K562 (cell line): Measurements from ENCODE around the gene TMEM154. TPM values are rescaled to one million over a fixed set of nuclear protein-coding genes. Genes with fewer than 3 reads are reported as not detected.

Experiments
- ATAC-seq: fragments of 200-7000 bp; cut with Tn5 transposase; 3 replicates; pipeline ENCODE4 v1.9.1; 2020; ENCODE audit warnings: moderate library complexity
- BruUV-seq: library from RNA; stranded (reverse); fragments of 400-500 nt; replicated peaks from 2 replicates; lab custom pipeline; 2021; lab: Mats Ljungman, UMichigan
- CTCF ChIA-PET: fragments of 300-600 bp; formaldehyde crosslinking; extraction: SDS; loops from one replicate; lab custom pipeline; 2021; ENCODE audit warnings: low intra/inter-chr PET ratio; lab: Yijun Ruan, JAX
- POLR2A ChIA-PET: fragments of 300-600, 350-650 bp; sonication (Branson Sonifier 250); formaldehyde crosslinking; extraction: SDS; loops from one replicate; lab custom pipeline; 2021; ENCODE audit warnings: antibody characterized with exemption, inconsistent platforms; lab: Yijun Ruan, JAX
- DNase-seq, 4 experiments: peaks; one replicate each; pipeline versions ENCODE4 v3.0.0 to v3.0.0-alpha.2; 2011 to 2018; ENCODE audit warnings: low spot score in 3 of 4, mixed read lengths in 3 of 4; ENCODE audit errors: extremely low read depth in 1 of 4
- FAIRE-seq: peaks from 2 replicates; lab custom pipeline; 2011; peaks lifted over from hg19 to GRCh38; lab: Jason Lieb, UNC
- H2AFZ ChIP-seq: 2 replicates; pipeline ENCODE4 v1.6.0; 2011; ENCODE audit warnings: low read depth, low read length, control low read depth, inconsistent platforms
- H3K27ac ChIP-seq: fragments of 200-600 bp; 3 replicates; pipeline ENCODE4 v1.8.0; 2011; ENCODE audit warnings: low read depth, mild to moderate bottlenecking, control low read depth, inconsistent platforms, low read length, moderate library complexity, mixed read lengths; ENCODE audit errors: extremely low read depth
- H3K27me3 ChIP-seq, 2 experiments: fragments of 300-600 bp in 1 of 2; 2 replicates in 1 of 2; 3 replicates in 1 of 2; pipeline versions ENCODE4 v1.6.0 to v1.8.0; 2011; ENCODE audit warnings: inconsistent platforms in 2 of 2, low read length in 2 of 2, mild to moderate bottlenecking in 1 of 2, mixed read lengths in 1 of 2, moderate library complexity in 1 of 2; ENCODE audit not compliant: control insufficient read depth in 2 of 2, insufficient read depth in 2 of 2
- H3K36me3 ChIP-seq: fragments of 300-600 bp; 3 replicates; pipeline ENCODE4 v1.8.0; 2011; ENCODE audit warnings: mild to moderate bottlenecking, low read length, inconsistent platforms; ENCODE audit not compliant: control insufficient read depth, insufficient read depth
- H3K4me1 ChIP-seq, 2 experiments: fragments of 200-600 bp in 1 of 2; replicated peaks in 1 of 2; 2 replicates in 1 of 2; 3 replicates in 1 of 2; pipeline versions ENCODE4 v1.5.1 to v1.8.0; 2011; ENCODE audit warnings: inconsistent platforms in 2 of 2, low read length in 2 of 2, mild to moderate bottlenecking in 1 of 2, mixed read lengths in 1 of 2, moderate library complexity in 1 of 2; ENCODE audit not compliant: control insufficient read depth in 2 of 2, insufficient read depth in 2 of 2
- H3K4me2 ChIP-seq: 2 replicates; pipeline ENCODE4 v1.6.1; 2011; ENCODE audit warnings: low read length, control low read depth, inconsistent platforms, mixed read lengths; ENCODE audit not compliant: insufficient read depth
- H3K4me3 ChIP-seq: fragments of 200-600 bp; sonication (generic), shearing (Covaris generic); 2 replicates; pipeline ENCODE4 v1.5.1; 2016; ENCODE audit warnings: control low read depth, inconsistent platforms
- H3K79me2 ChIP-seq: fragments of 200-600 bp; 3 replicates; pipeline ENCODE4 v1.8.0; 2011; ENCODE audit warnings: low read length, inconsistent platforms; ENCODE audit not compliant: control insufficient read depth, insufficient read depth
- H3K9ac ChIP-seq, 2 experiments: 2 replicates each; pipeline versions ENCODE4 v1.6.0 to v1.6.1; 2011; ENCODE audit warnings: low read depth in 2 of 2, low read length in 2 of 2, control low read depth in 1 of 2, inconsistent platforms in 1 of 2, mild to moderate bottlenecking in 1 of 2, mixed read lengths in 1 of 2; ENCODE audit not compliant: insufficient read depth in 1 of 2
- H3K9me1 ChIP-seq: one replicate; pipeline ENCODE4 v1.6.0; 2011; ENCODE audit warnings: inconsistent platforms, mild to moderate bottlenecking, low read length, moderate library complexity; ENCODE audit not compliant: control insufficient read depth, insufficient read depth
- H3K9me3 ChIP-seq: replicated peaks from 2 replicates; pipeline ENCODE4 v1.5.1; 2011; ENCODE audit warnings: low read depth, low read length, inconsistent platforms; ENCODE audit not compliant: control insufficient read depth, insufficient read depth
- H4K20me1 ChIP-seq: replicated peaks from 2 replicates; pipeline ENCODE4 v1.6.1; 2011; ENCODE audit warnings: low read length, inconsistent platforms, mixed read lengths; ENCODE audit not compliant: control insufficient read depth, insufficient read depth
- ATF6 ChIP-seq: sonication (generic); formaldehyde crosslinking; IDR thresholded peaks from 2 replicates; pipeline ENCODE4 v1.4.0; 2020; ENCODE audit warnings: mild to moderate bottlenecking, missing genetic modification reagents
- BCLAF1 ChIP-seq, 2 experiments: fragments of 450-650 bp in 1 of 2; IDR thresholded peaks; 2 replicates each; pipeline ENCODE4 v1.6.1; 2011 to 2017; ENCODE audit warnings: low read depth in 2 of 2, antibody characterized with exemption in 1 of 2, borderline replicate concordance in 1 of 2, low read length in 1 of 2, mild to moderate bottlenecking in 1 of 2, mixed read lengths in 1 of 2; ENCODE audit not compliant: control insufficient read depth in 1 of 2
- CAMTA2 ChIP-seq: fragments of 250-450 bp; sonication (Bioruptor Pico); conservative IDR thresholded peaks from 2 replicates; pipeline ENCODE4 v1.5.1; 2022
- CTBP1 ChIP-seq: fragments of 450-650 bp; IDR thresholded peaks from 2 replicates; pipeline ENCODE4 v1.6.1; 2016; ENCODE audit warnings: borderline replicate concordance
- CUX1 ChIP-seq: fragments of 200-800 bp; sonication (Bioruptor generic); IDR thresholded peaks from 2 replicates; pipeline ENCODE4 v1.6.1; 2016; ENCODE audit warnings: missing genetic modification characterization, missing compliant biosample characterization
- FOXJ2 ChIP-seq: fragments of 200-800 bp; sonication (Bioruptor generic); IDR thresholded peaks from 2 replicates; pipeline ENCODE4 v1.6.1; 2016; ENCODE audit warnings: missing genetic modification characterization, missing compliant biosample characterization
- GTF2F1 ChIP-seq: IDR thresholded peaks from 2 replicates; pipeline ENCODE4 v1.6.1; 2011; ENCODE audit warnings: low read depth, low read length, improper control_type of control experiment
- IRF1 ChIP-seq: sonication (generic); formaldehyde crosslinking; IDR thresholded peaks from 2 replicates; pipeline ENCODE4 v1.8.0; 2022; ENCODE audit warnings: missing genetic modification reagents, mild to moderate bottlenecking, borderline replicate concordance
- PHB2 ChIP-seq: fragments of 450-650 bp; IDR thresholded peaks from 2 replicates; pipeline ENCODE4 v1.6.1; 2017; ENCODE audit warnings: low read depth
- WGBS: fragments of 100-300 bp; shearing (Covaris generic); methylation state at CpG from one replicate; pipeline ENCODE4 v1.1.6; 2016; ENCODE audit warnings: low coverage, mixed read lengths; ENCODE audit not compliant: insufficient coverage; ENCODE audit errors: missing lambda C conversion rate; 5-methylcytosine and 5-hydroxymethylcytosine counted together
- in situ Hi-C: fragments of 300-500 bp; cut with MboI; formaldehyde crosslinking; loops from 4 replicates; pipeline ENCODE4 v1.15.0; 2018; ENCODE audit warnings: inconsistent platforms, mixed read lengths
- intact Hi-C: fragments of 100-400 bp; cut with micrococcal nuclease; formaldehyde crosslinking; loops from 2 replicates; pipeline ENCODE4 v1.14.2; 2022
- polyA plus RNA-seq, 8 experiments: library from polyadenylated mRNA; depleted of rRNA in 4 of 8; stranded (reverse) in 5 of 8; unstranded in 3 of 8; fragments of >200 nt; fragmentation: Nextera tagmentation in 2 of 8; fragmentation: Illumina TruSeq in 1 of 8; extraction: Ambion mirVana in 2 of 8; extraction: Trizol in 1 of 8; gene quantifications; 2 replicates each; pipeline versions ENCODE4 v1.2.1 to v1.2.3, GENCODE V29; 2011 to 2014; ENCODE audit warnings: inconsistent platforms in 1 of 8, missing spikeins in 1 of 8
- total RNA-seq, 7 experiments: library from RNA; depleted of rRNA in 6 of 7; stranded (reverse); fragments of >200 nt in 6 of 7; fragmentation: Illumina TruSeq in 2 of 7; extraction: Trizol in 2 of 7; gene quantifications; 2 replicates each; pipeline versions ENCODE4 v1.2.1 to v1.2.3, GENCODE V29; 2011 to 2021; ENCODE audit warnings: low replicate concordance in 1 of 7

TMEM154 gene
- total and polyA plus RNA-seq, 9 of the 15 experiments (the other 6 are each of a cell fraction or from before 2014, with no cell fraction given): 0.13 to 1.8 (median 0.58) TPM

- no TSS peak for BruUV-seq
Observed at GRCh38 chr4:152708361-152708760, 28.6 kb upstream of the TMEM154 start.

More at GRCh38 chr4:152708361-152708760, 28.6 kb upstream of the TMEM154 start:
- in situ Hi-C loops (no loop called here), intact Hi-C loops (no loop called here)
- no peaks in the 10 kb centered on the region for H3K9me3 ChIP-seq
- no peaks in the 10 kb centered on the region for H3K36me3 ChIP-seq
- H3K4me2 ChIP-seq: no peak overlapping the region
- H4K20me1 ChIP-seq: no peaks in the 10 kb centered on the region
- peaks cover 2 to 27% of the 10 kb centered on the region in 2 experiments; a peak in 3 of 5 replicates for H3K27me3 ChIP-seq
- no peak overlapping the region for H3K27ac ChIP-seq
- CTCF ChIA-PET: no interaction called here
- TF ChIP-seq CTBP1 (no peak), BCLAF1 (IDR thresholded peaks at IDR 0.05; ENCODE audit: borderline replicate concordance in 1 of 2, control insufficient read depth in 1 of 2, low read depth in 2 of 2, low read length in 1 of 2) (no peak), PHB2 (no peak), CUX1 (CRISPR knock-in tag) (no peak), IRF1 (no peak), GTF2F1 (no peak), FOXJ2 (no peak), CAMTA2 (CRISPR knock-in tag) (no peak), ATF6 (CRISPR knock-in tag) (no peak)
- POLR2A ChIA-PET: no interaction called here
- 0% methylated on average over 1 of the region's 1 CpG for WGBS
- no peak overlapping the region for H3K4me3 ChIP-seq
- H3K9ac ChIP-seq: no peak overlapping the region
- FAIRE-seq (no peak), ATAC-seq (no peak), DNase-seq (no peak)
- H2AFZ ChIP-seq: no peak overlapping the region
- H3K9me1 ChIP-seq: no peaks in the 10 kb centered on the region
- H3K79me2 ChIP-seq: no peaks in the 10 kb centered on the region
- no peaks in the 10 kb centered on the region; a peak in 1 of 5 replicates for H3K4me1 ChIP-seq
